GM15510 (cell line): Measurements from ENCODE around the gene EIF2D.

Experiments
- POLR2A ChIP-seq: IDR thresholded peaks from 3 replicates; pipeline ENCODE4 v1.6.1; 2011; ENCODE audit warnings: borderline replicate concordance; ENCODE audit not compliant: insufficient read length; ENCODE audit errors: extremely low read depth

Gene EIF2D

DNA sequence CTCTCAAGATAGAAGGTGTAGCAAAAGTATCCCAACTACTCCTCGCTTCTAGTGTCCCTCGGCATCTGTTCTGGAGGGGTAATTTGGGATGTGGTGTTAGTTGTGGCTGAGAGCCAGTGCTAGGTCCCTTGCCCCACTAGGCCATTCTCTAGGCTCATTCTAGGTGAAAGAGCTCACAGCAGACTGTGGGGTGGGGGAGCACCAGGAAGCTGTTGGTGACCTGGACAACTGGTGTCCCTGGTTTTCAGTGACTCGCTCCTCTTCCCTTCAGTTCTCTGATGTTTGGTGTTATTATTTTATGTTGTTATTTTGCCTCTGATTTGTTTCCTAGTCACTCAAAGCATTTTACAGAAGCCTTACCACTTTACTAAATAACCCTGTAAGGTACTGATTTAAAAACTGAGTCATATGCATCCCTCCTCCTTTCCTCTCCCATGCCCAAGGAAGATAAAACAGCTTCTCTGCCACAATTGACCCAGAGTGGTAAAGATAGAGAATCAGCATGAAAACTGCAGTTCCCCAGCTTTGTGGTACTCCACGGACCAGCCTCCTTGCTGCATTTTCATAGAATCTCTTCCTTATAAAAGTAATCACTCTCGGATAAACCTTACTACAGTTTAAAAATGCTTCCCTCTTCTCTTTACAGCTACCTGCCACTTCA is 37.1 kb upstream of the EIF2D start:
- TF ChIP-seq POLR2A = no peak

DNA sequence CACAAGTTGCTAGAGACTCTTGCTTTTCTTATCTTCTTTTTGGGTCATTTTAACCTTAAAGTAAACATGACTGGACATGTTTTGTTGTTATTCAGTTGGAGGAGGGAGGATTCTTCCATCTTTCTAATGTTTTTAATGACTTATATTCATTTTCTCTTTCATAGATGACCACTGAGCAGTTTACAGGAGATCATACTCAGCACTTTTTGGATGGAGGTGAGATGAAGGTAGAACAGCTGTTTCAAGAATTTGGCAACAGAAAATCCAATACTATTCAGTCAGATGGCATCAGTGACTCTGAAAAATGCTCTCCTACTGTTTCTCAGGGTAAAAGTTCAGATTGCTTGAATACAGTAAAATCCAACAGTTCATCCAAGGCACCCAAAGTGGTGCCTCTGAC is 35.0 kb upstream of the EIF2D start:
- TF ChIP-seq POLR2A = no peak

DNA sequence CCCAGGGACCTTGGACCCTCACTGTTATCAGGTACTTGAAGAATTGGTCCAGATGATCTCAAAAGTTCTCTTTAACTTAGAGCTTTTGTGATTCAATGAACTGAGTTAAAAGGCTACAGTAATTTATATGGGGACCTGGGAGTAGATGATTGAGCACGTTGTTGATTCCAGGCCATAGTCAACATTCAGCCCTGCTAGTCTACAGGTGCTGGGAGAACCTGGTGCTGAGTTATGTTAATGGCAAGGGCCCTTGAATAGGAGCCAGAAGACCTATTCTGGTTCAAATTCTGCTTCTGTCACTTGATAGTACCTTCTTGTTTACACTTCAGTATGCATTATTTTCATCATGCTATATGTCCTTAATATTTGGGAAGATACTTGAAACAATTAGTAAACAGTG is 34.2 kb upstream of the EIF2D start:
- no peak for TF ChIP-seq POLR2A

DNA sequence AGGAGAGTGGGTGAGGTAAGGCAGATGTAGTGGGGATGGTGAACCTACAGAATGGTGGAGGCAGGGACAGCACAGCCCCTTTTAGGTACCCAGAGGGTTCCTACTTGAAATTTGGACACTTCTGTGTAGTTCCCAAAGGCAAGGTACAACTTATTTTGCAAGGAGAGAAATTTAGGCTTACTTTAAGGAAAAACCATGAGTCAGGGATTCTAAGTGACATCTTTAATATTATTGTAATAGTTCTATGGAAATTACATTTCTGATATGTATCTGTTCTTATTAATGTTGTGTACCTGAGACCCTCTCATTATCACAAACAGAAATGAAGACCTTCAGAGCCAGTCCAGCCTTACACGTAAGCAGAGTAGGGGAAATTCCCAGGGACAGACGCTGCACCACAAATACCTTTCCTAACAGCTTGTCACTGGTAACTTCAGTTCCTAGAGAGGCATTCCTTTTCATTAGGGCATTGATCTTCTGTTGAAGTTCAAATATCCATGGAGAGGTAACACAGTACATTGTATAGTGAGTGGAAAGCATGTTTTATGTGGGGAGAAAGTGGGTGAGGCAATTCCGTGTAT is 30.9 kb upstream of the EIF2D start:
- TF ChIP-seq POLR2A = no peak

- TF ChIP-seq POLR2A = no peak
These were observed 25.3 kb upstream of the EIF2D start for GRCh38 chr1:206637605-206638004.

DNA sequence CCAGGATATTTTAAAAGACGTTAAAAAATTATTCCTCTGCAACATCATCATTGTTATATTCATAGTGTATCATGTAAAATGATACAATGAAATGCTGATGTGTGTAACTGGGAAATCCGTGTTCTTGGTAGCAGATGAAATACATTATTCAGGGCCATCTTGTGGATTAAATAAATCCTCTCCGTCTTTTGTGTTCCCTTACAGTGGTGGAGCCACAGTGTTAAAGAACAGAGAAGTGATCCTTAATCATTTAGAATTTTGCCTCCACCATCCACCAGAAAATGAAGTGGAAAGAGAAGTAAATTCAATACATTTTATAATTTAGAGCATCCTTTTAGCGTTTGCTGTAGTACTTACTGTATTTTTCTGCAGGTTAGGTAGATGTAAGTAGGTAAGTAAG is 24.4 kb upstream of the EIF2D start:
- no peak for TF ChIP-seq POLR2A

DNA sequence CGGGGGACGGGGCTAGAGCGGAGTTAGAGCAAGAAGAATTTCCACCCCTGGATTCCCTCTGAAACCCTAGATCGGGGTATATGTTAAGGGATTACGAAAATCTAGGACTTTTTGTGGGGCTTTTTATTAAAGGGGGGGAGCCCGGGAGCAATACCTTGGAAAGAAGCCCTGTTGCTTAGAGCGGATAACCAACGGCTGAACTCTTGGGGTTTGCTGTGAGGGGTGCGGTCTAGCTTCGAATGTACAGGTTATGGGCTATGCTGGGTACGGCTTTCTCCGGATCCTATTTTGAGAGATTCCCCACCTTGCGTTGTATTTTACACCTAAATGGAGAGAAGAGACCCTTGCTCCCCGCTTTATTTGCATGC is 23.7 kb upstream of the EIF2D start:
- no peak for TF ChIP-seq POLR2A

DNA sequence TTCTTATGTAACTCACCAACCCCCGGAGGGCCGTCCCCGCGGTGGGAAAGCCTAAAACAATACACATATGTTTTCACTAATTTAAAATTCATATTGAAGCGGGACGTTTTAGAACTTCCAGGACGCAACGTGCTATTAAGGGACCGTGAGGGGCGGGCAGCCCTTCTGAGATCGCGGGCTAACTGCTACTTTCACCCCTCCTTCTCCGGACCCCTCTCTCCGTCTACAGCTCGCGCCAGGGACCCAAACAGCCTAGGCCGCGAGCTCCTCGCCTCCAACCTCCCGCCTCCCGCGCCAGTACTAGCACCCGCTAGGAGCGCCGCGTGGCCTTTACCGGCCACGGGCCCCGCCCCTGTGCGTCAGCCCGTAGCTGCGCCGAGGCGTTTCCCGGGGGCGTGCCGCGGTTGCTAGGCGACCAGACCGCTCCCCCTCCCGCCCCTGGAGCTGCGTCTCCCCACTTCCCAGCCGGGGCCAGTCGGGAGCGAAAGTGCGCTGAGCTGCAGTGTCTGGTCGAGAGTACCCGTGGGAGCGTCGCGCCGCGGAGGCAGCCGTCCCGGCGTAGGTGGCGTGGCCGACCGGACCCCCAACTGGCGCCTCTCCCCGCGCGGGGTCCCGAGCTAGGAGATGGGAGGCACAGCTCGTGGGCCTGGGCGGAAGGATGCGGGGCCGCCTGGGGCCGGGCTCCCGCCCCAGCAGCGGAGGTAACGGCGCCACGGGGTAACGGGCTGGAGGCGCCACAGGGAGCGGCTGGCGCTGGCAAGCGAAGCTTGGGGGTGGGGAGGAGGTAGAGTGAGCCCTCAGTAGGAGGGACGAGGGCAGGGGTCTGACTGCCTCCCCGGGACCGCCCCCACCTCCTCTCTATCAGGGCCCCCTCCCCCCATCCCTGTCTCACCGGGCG is 23.1 kb upstream of the EIF2D start, which contains the start of gene DYRK3:
Gene DYRK3 (plus strand): TSS at position 457 of the 898 bp plus-strand sequence. CDS start 168 bp downstream, at position 625.
- TF ChIP-seq POLR2A = peak; percentile 81

DNA sequence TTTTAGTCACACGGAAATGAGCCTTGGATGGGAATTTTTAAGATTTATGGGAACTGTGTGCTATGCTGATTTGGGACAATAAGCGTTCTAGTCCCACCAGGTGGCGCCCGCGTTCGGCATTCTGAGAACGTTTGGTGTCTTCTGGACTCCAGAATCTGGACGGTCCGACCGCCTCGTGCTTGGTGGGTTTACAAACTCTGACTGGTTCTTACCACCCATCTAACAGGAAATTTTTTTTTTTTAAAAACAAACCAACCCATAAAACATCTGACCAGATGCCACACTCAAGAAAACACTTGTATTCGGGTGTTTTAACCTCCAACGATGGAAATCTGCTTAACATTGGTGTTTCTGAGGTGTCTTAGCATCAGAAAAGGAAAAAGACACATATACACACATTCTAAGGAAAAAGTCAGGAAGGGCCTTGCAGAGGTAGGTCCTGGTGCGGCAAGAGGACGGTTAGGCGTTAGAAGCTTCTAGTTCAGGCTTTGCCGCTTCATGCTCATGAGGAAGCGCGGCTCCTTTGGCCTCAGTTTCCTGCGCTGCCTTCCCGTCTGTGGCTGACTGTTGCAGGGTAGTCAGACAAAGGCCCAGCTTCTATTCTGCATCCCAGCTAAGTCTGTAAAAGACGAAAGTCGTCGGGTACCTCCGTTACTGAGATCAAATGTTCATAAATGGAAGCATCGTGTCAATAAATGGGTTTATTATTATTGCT is 22.3 kb upstream of the EIF2D start:
- no peak for TF ChIP-seq POLR2A

DNA sequence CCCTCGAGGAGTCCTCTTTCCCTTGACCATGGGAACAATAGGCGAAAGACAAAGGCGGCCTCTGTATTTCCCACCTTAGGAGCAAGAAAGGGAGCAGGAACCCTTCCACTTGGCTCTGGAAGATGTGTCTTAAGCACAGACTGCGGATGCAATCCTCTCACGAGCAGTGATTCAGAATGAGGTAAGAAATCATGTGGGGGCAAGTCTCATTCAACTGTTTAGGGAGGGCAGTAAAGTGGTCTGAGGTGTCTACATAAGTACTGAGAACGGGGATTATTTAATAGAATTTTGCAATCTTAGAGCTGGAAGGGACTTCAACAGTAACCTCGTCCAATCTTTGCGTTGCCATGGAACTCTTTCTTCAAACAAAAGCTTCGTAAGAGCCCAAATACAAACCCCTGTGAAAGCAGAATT is 21.4 kb upstream of the EIF2D start:
- no peak for TF ChIP-seq POLR2A

GRCh38 chr1:206631085-206631509 is 18.8 kb upstream of the EIF2D start:
- TF ChIP-seq POLR2A = no peak

- TF ChIP-seq POLR2A = no peak
These were observed 16.7 kb upstream of the EIF2D start for GRCh38 chr1:206628916-206629315.

DNA sequence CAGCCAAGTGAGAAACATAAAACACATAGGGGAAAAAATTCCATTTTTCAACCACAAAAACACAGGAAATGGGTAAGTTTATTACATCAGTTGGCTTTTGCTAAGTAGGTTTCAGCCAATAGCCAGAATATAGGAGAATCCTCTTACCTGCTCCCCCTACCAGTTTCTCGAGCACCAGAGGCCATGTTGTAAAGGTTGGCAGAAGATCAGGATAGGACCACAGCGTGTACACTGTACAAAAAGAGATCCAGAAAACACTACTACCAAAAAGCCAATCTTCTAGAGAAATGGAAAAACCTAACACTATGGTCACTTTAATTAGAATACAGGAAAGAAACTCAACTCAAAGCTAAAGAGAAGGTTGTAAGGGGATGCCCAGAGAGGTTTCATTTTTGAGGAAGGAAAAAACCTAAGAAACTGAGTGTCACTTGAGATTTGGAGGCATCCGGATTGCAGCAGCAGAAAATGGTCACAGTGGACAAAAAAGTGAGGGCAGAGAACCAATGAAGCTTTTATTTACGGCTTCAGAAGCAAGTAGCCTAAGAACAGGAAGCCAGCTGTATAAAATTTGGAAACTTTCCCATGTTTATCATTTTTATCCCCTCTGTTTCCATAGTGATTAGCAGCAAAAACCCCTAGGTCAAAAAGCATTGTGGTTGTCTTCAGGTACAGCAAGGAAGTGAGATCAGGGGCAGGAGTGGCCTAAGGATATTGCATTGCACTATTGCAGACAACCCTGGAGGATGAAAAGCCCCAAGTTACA is 2.9 kb downstream of the EIF2D start:
- TF ChIP-seq POLR2A = no peak

DNA sequence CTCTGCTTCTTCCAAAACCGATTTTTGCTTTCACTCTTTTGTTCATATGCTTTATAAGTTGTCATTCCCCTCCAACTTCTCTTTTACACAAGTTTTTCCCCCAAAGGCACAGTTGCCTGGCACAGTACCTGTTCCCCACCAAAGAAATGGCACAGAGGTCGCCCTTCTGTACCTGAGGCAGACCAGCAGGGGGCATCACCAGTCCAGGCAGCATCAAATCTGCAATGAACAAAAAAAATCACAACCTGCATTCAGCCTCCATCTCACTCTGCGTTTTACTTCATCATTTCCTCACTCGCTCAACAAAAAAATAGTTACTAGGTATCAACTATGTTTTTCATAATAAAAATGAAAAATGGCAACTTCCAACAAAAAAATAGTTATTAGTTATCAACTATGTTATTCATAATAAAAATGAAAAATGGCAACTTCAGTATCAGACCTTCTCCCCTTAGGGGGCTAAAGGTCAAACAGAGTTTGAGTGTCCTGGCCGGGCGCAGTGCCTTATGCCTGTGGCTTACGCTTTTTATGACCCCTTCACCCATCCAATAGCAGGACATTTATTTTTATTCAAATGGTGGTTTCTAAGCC is 4.1 kb downstream of the EIF2D start:
- TF ChIP-seq POLR2A = no peak
